T-helper 2 cell treated with Interferon-gamma antibody and Interleukin-4, amounts not matched to agents 5 μg/mL and 100 μg/mL, for 36 hours (primary cell): ENCODE results near the gene UVSSA.
"Not testable (repeated sequence)": the region's sequence is repeated elsewhere in the genome, so short reads cannot be mapped to it uniquely, and the experiment has no call there.

ENCODE experiments used
- DNase-seq: peaks from one replicate; pipeline ENCODE4 v3.0.0; 2021; ENCODE audit warnings: low spot score
- H3K27ac Mint-ChIP-seq: one replicate; pipeline ENCODE4 v1.8.0; 2021; ENCODE audit warnings: mild to moderate bottlenecking, mixed read lengths
- H3K27me3 Mint-ChIP-seq: one replicate; pipeline ENCODE4 v1.8.0; 2021; ENCODE audit warnings: low read depth, mixed read lengths
- H3K36me3 Mint-ChIP-seq: one replicate; pipeline ENCODE4 v1.8.0; 2021; ENCODE audit warnings: low read depth, mixed read lengths
- H3K4me1 Mint-ChIP-seq: one replicate; pipeline ENCODE4 v1.8.0; 2021; ENCODE audit warnings: low read depth, mixed read lengths
- H3K4me3 Mint-ChIP-seq: one replicate; pipeline ENCODE4 v1.8.0; 2022; ENCODE audit warnings: mild to moderate bottlenecking, moderate library complexity, mixed read lengths
- H3K9me3 Mint-ChIP-seq: one replicate; pipeline ENCODE4 v1.8.0; 2021; ENCODE audit warnings: mixed read lengths

UVSSA gene

DNA sequence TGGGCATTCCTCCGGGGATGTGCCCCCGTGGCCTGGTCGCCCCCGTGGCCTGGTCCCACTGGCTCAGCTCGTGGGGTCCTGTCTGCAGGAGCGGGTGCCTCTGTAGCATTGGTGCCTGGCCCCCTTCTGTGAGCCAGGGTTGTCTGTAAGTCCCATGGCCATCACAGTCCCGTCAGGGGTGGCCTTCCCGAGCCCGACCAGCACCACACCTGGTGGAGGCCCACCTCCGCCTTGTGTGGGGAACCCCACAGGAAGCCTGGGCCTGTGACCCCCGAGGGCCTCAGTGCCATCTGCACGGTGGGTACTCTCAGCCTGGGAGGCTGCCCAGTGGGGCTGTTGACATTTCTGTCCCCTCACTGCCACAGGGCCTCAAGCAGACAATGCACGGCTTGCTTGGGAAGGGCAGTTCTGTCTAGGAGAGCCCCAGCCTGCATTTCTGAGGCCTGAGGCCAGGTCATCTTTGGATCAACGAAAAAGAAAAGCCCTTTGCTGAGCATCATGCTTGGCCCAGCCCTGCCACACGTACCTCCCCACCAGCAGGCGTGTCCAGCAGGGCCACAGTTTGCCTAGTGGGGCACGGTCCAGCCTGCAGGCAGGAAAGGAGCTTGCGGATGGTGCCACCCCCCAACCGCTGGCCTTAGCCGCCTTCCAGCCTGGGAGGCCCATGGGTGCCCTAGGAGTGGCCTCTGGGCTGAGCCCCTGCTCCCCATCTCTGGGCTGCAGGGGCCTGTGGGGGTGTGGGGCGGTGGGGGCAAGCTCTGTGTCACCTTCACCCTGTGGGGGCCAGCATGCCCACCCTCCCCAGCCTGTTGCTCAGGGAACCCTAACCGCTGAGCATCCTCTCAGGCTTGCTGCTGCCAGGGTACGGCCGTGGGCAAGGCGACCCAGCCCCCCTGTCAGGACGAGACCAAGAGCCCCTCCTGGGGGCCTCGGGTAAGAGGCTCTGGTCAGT lies 36.0 kb downstream of the UVSSA start:
- Mint-ChIP-seq H3K9me3 (peaks cover 6% of the 10 kb centered on the region), H3K36me3 (peaks cover 7% of the 10 kb centered on the region), H3K4me1 (no peaks in the 10 kb centered on the region), H3K27ac (no peak overlapping the region), H3K27me3 (no peaks in the 10 kb centered on the region), H3K4me3 (no peak overlapping the region)
- no peak for DNase-seq

DNA sequence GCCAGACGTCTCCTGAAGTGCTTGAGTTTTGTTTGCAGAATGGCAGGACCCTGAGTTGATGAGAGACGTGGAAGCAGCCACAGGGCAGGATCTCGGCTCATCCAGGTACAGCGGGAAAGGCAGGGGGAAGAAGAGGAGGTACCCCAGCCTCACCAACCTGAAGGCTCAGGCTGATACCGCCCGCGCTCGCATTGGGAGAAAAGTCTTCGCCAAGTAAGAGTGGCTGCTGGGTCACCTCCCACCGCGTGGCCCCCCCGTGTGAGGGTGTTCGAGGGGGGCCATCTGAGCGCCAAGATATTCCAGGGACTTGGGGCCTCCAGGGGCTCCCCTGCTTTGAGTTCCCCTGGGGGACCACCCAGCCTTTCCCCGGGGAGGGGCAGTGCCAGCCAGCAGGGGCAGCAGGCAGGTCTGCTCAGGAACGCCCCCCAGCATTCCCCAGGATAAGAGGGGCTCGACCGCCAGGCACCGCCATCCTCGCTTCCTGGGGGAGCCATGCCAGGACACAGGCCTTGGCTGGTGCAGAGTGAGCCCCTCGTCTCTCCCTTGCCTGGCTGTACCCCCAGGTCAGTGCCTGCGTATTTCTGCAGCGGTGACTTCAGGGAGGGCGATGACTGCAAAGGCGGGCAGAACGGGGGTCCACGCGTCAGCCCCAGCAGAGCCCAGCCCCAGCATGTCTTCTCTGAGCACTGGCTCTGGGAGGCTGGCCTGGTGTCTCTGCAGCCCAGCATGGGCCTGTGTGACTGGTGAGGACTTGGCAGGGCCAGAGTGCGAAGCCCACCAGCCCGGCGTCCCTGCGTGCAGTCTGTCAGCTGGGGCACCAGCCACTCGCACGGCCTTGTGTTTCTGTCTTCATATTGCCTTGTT lies 37.0 kb downstream of the UVSSA start:
- peaks cover 13% of the 10 kb centered on the region for H3K9me3 Mint-ChIP-seq
- H3K27ac Mint-ChIP-seq = no peak overlapping the region
- H3K4me1 Mint-ChIP-seq = no peaks in the 10 kb centered on the region
- peaks cover 12% of the 10 kb centered on the region for H3K36me3 Mint-ChIP-seq
- H3K27me3 Mint-ChIP-seq = no peaks in the 10 kb centered on the region
- DNase-seq = no peak
- H3K4me3 Mint-ChIP-seq = no peak overlapping the region

DNA sequence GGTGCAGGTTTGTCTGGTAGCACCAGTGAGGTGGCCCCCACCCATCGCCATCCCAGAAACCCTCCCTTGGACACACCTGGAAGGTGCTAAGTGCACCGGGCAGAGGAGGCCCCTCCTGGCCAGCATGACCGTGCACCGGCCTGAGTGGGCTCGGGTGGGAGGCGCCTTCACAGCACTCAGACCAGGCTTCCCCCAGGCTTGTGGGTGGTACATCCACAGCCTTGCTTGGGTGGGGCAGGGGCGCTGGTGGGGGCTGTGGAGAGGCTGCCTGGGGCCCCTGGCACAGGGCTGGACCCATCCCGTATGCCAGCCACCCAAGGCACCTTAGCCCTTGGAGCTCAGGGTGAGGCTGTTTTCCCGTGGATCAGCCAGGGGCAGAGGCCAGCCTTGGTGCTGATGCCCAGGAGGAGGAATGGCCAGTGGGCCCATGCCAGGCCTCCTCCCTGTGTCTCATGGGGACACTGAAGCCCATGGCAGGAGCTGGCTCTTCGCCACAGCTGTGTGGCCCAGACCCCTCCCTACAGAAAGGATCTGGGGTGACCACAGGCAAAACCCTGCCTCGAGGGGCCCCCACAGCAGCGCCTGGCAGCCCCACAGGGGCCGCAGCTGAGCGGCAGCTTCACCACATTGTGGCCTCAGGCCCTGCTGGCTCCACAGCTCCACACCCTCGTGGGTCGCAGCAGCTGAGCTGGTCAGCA lies 37.8 kb downstream of the UVSSA start:
- H3K4me1 Mint-ChIP-seq = no peaks in the 10 kb centered on the region
- no peaks in the 10 kb centered on the region for H3K27me3 Mint-ChIP-seq
- no peak for DNase-seq
- H3K4me3 Mint-ChIP-seq = no peak overlapping the region
- peaks cover 12% of the 10 kb centered on the region for H3K36me3 Mint-ChIP-seq
- H3K27ac Mint-ChIP-seq = no peak overlapping the region
- peaks cover 15% of the 10 kb centered on the region for H3K9me3 Mint-ChIP-seq

GRCh38 chr4:1385373-1386340 lies 38.6 kb downstream of the UVSSA start:
- H3K4me3 Mint-ChIP-seq = no peak overlapping the region
- H3K4me1 Mint-ChIP-seq = no peaks in the 10 kb centered on the region
- DNase-seq = no peak
- H3K9me3 Mint-ChIP-seq = peaks cover 18% of the 10 kb centered on the region
- no peaks in the 10 kb centered on the region for H3K27me3 Mint-ChIP-seq
- H3K36me3 Mint-ChIP-seq = peaks cover 12% of the 10 kb centered on the region
- H3K27ac Mint-ChIP-seq = no peak overlapping the region

DNA sequence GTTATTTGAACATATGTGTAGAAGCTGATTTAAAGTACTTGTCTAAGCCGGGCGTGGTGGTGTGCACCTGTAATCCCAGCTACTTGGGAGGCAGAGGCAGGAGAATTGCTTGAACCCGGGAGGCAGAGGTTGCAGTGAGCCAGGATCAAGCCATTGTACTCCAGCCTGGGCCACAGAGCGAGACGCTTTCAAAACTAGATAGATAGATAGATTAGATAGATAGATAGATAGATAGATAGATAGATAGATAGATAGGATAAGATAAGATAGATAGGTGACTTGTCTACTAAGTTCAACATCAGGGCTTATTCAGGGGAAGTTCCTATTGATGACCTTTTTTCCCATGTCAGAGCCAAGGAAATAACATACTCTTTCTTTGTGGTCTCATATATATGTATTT lies 46.4 kb downstream of the UVSSA start:
- peaks cover 29% of the 10 kb centered on the region for H3K9me3 Mint-ChIP-seq
- not testable (repeated sequence) for H3K4me1 Mint-ChIP-seq, H3K27me3 Mint-ChIP-seq, DNase-seq, H3K4me3 Mint-ChIP-seq, H3K27ac Mint-ChIP-seq
- peaks cover 11% of the 10 kb centered on the region for H3K36me3 Mint-ChIP-seq

DNA sequence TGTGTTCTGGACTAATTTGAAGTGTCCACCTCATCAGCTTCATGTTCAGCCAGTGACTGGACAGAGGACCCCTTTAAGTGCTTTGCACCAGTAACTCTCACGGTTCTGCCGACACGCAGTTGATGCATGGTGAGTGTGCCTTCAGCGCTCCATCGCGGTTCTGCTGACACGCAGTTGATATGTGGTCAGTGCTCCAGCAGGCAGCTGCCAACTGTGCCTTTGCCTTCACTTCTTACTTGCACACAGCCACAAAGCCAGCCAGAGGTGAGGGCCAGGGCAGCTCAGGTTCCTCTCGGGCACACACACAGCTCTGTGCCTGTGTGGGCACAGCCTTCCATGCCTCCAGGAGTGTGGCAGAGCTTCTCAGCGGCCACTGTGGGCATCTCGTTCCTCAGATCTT lies 46.9 kb downstream of the UVSSA start:
- peaks cover 27% of the 10 kb centered on the region for H3K9me3 Mint-ChIP-seq
- H3K27ac Mint-ChIP-seq = no peak overlapping the region
- H3K27me3 Mint-ChIP-seq = no peaks in the 10 kb centered on the region
- no peaks in the 10 kb centered on the region for H3K4me1 Mint-ChIP-seq
- no peak for DNase-seq
- no peak overlapping the region for H3K4me3 Mint-ChIP-seq
- peaks cover 10% of the 10 kb centered on the region for H3K36me3 Mint-ChIP-seq

DNA sequence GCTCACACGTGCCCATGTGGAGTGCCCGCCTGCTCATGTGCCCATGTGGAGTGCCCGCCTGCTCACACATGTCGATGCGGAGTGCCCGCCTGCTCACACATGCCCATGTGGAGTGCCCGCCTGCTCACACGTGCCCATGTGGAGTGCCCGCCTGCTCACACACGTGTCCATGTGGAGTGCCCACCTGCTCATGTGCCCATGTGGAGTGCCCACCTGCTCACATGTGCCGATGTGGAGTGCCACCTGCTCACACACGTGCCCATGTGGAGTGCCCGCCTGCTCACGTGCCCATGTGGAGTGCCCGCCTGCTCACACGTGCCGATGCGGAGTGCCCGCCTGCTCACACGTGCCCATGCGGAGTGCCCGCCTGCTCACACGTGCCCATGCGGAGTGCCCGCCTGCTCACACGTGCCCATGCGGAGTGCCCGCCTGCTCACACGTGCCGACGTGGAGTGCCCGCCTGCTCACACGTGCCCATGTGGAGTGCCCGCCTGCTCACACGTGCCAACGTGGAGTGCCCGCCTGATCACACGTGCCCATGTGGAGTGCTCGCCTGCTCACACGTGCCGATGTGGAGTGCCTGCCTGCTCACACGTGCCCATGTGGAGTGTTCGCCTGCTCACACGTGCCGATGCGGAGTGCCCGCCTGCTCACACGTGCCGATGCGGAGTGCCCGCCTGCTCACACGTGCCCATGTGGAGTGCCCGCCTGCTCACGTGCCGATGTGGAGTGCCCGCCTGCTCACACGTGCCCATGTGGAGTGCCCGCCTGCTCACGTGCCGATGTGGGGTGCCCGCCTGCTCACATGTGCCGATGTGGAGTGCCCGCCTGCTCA lies 47.8 kb downstream of the UVSSA start:
- H3K4me1 Mint-ChIP-seq, DNase-seq, H3K4me3 Mint-ChIP-seq, H3K27me3 Mint-ChIP-seq, H3K27ac Mint-ChIP-seq, H3K36me3 Mint-ChIP-seq: not testable (repeated sequence)
- H3K9me3 Mint-ChIP-seq = peaks cover 25% of the 10 kb centered on the region

DNA sequence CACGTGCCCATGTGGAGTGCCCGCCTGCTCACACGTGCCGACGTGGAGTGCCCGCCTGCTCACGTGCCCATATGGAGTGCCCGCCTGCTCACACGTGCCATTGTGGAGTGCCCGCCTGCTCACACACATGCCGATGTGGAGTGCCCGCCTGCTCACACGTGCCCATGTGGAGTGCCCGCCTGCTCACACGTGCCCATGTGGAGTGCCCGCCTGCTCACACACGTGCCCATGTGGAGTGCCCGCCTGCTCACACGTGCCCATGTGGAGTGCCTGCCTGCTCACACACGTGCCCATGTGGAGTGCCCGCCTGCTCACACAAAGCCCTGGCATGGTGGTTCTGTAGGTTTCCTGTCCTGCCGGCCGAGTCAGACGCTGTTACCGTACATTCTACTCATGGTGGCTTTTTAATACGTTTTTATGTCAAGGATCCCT lies 48.4 kb downstream of the UVSSA start:
- H3K36me3 Mint-ChIP-seq, H3K27me3 Mint-ChIP-seq, H3K4me1 Mint-ChIP-seq, H3K4me3 Mint-ChIP-seq, H3K27ac Mint-ChIP-seq, DNase-seq: not testable (repeated sequence)
- peaks cover 22% of the 10 kb centered on the region for H3K9me3 Mint-ChIP-seq

GRCh38 chr4:1395941-1396805 lies 49.2 kb downstream of the UVSSA start:
- Mint-ChIP-seq H3K36me3 (peaks cover 10% of the 10 kb centered on the region), H3K27me3 (no peaks in the 10 kb centered on the region), H3K9me3 (peaks cover 22% of the 10 kb centered on the region), H3K27ac (no peak overlapping the region), H3K4me3 (no peak overlapping the region), H3K4me1 (no peaks in the 10 kb centered on the region)
- DNase-seq = no peak

- peaks cover 5% of the 10 kb centered on the region for H3K27me3 Mint-ChIP-seq
- peaks cover 22% of the 10 kb centered on the region for H3K9me3 Mint-ChIP-seq
- H3K27ac Mint-ChIP-seq = no peak overlapping the region
These were observed 49.9 kb downstream of the UVSSA start for GRCh38 chr4:1396806-1397455.

GRCh38 chr4:1398681-1399507 lies 51.9 kb downstream of the UVSSA start:
- Mint-ChIP-seq H3K27me3 (peaks cover 15% of the 10 kb centered on the region), H3K4me3 (no peak overlapping the region), H3K9me3 (peaks cover 19% of the 10 kb centered on the region), H3K27ac (no peak overlapping the region), H3K36me3 (peaks cover 8% of the 10 kb centered on the region), H3K4me1 (no peaks in the 10 kb centered on the region)
- DNase-seq = no peak

More at GRCh38 chr4:1396806-1397455, 49.9 kb downstream of the UVSSA start:
- Mint-ChIP-seq H3K36me3 (peaks cover 10% of the 10 kb centered on the region), H3K4me3 (no peak overlapping the region), H3K4me1 (no peaks in the 10 kb centered on the region)
- no peak for DNase-seq
